IgD-negative memory B cell (primary cell): Measurements from ENCODE around the gene VPS13D. TPM values are rescaled to one million over a fixed set of nuclear protein-coding genes. Genes with fewer than 3 reads are reported as not detected.
A peak's percentile ranks its signal among the peaks of the same experiment; 100 is the strongest.
"Not testable (repeated sequence)": the region's sequence is repeated elsewhere in the genome, so short reads cannot be mapped to it uniquely, and the experiment has no call there.

ENCODE experiments used
- H3K27ac Mint-ChIP-seq, 3 donors: one replicate each; pipeline ENCODE4 v1.8.0; 2020 to 2022; ENCODE audit warnings: mild to moderate bottlenecking in 3 of 3, mixed read lengths in 3 of 3, moderate library complexity in 1 of 3
- H3K27me3 Mint-ChIP-seq: one replicate; pipeline ENCODE4 v1.8.0; 2021; ENCODE audit warnings: mixed read lengths
- H3K36me3 Mint-ChIP-seq: one replicate; pipeline ENCODE4 v1.8.0; 2020; ENCODE audit warnings: mild to moderate bottlenecking, mixed read lengths
- H3K4me1 Mint-ChIP-seq, 3 donors: one replicate each; pipeline ENCODE4 v1.8.0; 2020 to 2022; ENCODE audit warnings: mixed read lengths in 3 of 3, mild to moderate bottlenecking in 1 of 3
- H3K4me3 Mint-ChIP-seq, 4 donors: one replicate each; pipeline ENCODE4 v1.8.0; 2020 to 2022; ENCODE audit warnings: mild to moderate bottlenecking in 4 of 4, mixed read lengths in 4 of 4, moderate library complexity in 3 of 4
- H3K9me3 Mint-ChIP-seq, 3 donors: one replicate each; pipeline ENCODE4 v1.8.0; 2020 to 2021; ENCODE audit warnings: mixed read lengths in 3 of 3, mild to moderate bottlenecking in 1 of 3
- polyA plus RNA-seq: library from polyadenylated mRNA; unstranded; fragments of 300-500 nt; fragmentation: Illumina TruSeq; gene quantifications from one replicate; pipeline ENCODE4 v1.2.3, GENCODE V29; 2021

The VPS13D gene
- polyA plus RNA-seq, 1 donor from 2014 or later: 8.9 TPM

DNA sequence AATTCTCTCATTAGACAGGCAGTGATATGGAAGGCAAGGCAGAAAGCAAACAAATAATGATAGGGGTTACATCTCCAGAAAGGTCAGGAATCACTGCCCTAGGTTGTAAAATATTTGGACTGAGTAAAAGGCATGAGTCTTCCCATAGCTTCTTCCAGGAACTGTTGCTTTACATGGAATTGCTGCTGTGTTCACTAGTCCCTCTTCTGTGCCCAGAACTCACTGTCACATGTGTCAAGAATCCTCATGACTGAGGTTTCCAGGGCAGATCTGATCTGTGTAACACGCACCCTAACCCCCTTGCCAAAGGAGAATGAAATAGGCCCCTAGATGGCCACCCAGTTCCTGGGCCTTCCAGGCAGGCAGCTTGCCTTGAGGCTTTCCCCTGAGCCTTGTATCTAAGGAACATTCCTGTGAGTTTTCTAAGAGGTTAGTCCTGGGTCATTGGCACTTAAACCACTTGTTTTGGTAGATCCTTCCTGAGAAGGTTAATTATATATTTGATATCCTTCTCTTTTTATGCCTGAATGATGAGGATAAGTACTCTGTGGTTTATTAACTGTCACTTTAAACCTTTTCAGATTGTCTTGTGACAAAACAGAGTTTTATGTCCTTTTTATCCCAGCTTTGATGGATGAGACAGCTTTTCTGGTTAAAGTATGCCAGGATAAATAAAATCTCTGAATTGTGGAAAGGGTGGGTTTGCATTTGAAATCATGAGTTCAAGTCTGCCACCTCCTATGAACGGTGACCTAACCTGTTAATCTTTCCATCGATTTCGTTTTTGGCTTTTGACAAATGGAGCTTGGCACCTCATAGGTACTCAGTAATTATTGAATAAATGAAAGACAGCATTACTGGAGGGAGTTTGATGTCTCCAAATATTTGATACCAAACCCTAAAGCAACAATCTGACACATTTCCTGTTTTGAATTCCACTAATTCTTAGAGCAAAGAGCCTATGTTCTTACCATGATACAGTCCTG is 224.9 kb downstream of the VPS13D start:
- no peak overlapping the region for H3K27ac Mint-ChIP-seq
- no peaks in the 10 kb centered on the region for H3K9me3 Mint-ChIP-seq
- no peak overlapping the region for H3K4me3 Mint-ChIP-seq
- H3K4me1 Mint-ChIP-seq: peaks cover 1 to 7% (median 3%) of the 10 kb centered on the region in 3 donors
- peaks cover 9% of the 10 kb centered on the region for H3K36me3 Mint-ChIP-seq
- H3K27me3 Mint-ChIP-seq: no peaks in the 10 kb centered on the region

DNA sequence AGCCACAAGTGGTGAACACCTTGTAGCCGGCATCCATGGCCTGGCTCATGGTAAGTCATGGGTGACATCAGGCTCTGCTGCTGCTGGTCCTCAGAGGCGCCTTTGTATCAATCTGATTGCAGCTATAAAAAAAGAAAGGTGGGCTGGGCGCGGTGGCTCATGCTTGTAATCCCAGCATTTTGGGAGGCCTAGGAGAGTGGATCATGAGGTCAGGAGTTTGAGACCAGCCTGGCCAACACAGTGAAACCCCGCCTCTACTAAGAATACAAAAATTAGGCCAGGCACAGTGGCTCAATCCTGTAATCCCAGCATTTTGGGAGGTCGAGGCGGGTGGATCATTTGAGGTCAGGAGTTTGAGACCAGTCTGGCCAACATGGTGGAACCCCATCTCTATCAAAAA is 226.3 kb downstream of the VPS13D start:
- H3K36me3 Mint-ChIP-seq: peaks cover 12% of the 10 kb centered on the region
- H3K9me3 Mint-ChIP-seq, H3K4me1 Mint-ChIP-seq, H3K27me3 Mint-ChIP-seq, H3K4me3 Mint-ChIP-seq: not testable (repeated sequence)
- peak overlapping the region in 1 of 3 donors; percentile 53 for H3K27ac Mint-ChIP-seq

DNA sequence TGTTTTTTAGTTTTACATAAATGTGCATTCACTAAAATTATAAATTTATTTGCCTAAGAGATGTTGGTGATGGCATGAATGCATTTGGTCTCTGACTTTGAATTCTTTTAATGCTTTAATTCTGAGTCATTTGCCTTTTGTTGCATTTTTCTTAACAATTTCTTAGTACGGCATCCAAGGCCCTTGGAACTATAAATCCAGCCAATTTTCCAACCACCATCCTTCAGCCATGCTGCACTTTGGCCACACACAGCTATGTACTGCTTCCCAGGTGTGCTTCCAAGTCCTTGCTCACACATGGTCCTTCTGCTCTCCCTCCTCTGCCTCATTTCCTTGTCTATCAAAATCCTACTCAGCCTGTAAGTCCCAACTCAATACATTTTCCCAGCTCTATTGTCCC is 227.1 kb downstream of the VPS13D start:
- Mint-ChIP-seq H3K27me3 (no peaks in the 10 kb centered on the region), H3K4me3 (no peak overlapping the region), H3K4me1 (no peaks in the 10 kb centered on the region), H3K36me3 (peaks cover 15% of the 10 kb centered on the region), H3K9me3 (no peaks in the 10 kb centered on the region), H3K27ac (no peak overlapping the region)

DNA sequence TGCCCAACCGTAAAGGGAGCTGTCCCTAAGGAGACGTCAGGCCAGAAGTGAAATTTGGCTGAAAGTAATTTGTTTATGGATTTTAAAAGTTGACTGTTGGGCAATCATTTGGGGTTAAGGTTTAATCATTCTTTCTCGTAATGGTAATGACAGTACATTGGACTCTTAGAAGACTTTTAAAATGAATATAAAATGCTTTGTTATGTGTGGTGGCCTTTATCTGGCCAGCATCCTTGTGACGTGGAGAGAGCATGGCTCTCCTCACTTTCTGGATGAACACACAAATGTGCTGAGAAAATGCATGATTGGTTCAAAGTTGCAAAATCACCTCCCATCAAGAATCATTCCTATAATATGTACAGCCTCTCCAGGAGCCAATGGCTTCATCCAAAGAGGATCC is 227.9 kb downstream of the VPS13D start:
- no peaks in the 10 kb centered on the region for H3K4me1 Mint-ChIP-seq
- no peak overlapping the region for H3K4me3 Mint-ChIP-seq
- H3K9me3 Mint-ChIP-seq: no peaks in the 10 kb centered on the region
- peaks cover 19% of the 10 kb centered on the region for H3K36me3 Mint-ChIP-seq
- no peaks in the 10 kb centered on the region for H3K27me3 Mint-ChIP-seq
- no peak overlapping the region for H3K27ac Mint-ChIP-seq

DNA sequence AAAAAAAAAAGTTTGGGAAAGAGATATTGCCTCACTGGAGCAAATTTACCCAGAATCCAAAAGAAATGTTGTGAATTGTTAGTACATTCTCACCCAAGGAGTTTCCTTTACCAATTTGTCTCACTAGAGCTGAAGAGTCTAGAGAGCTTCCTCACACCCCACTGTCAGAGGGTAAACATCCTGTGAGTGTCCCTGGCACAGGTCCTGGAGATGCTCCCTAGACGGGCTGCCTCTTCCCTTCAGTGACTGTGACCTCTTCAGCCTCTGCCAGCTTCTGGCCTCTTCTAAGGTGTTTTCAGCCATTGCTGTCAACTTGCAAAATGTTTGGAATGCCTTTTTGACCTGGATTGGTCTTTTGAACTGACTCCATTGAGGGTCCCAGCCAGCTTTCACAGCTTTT is 228.7 kb downstream of the VPS13D start:
- Mint-ChIP-seq H3K27me3 (no peaks in the 10 kb centered on the region), H3K9me3 (no peaks in the 10 kb centered on the region), H3K4me1 (no peaks in the 10 kb centered on the region), H3K27ac (no peak overlapping the region), H3K4me3 (no peak overlapping the region), H3K36me3 (peaks cover 23% of the 10 kb centered on the region)

DNA sequence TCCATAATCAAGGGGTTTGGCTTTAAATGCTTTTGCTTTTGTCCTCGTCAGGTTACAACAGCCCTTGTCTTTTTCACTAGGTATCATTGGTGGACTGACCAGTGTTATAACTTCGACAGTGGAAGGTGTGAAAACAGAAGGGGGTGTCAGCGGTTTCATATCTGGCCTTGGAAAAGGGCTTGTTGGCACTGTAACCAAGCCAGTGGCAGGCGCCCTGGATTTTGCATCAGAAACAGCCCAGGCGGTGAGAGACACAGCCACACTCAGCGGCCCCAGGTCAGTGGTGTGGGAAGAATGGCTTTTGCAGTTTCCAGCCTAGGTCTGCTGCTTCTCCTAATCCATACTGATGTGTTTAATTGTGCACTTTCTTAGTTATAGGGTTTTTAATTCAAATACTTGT is 230.3 kb downstream of the VPS13D start:
- Mint-ChIP-seq H3K4me1 (no peaks in the 10 kb centered on the region), H3K27ac (peak overlapping the region in 1 of 3 donors; percentile 5), H3K36me3 (peaks cover 23% of the 10 kb centered on the region)

DNA sequence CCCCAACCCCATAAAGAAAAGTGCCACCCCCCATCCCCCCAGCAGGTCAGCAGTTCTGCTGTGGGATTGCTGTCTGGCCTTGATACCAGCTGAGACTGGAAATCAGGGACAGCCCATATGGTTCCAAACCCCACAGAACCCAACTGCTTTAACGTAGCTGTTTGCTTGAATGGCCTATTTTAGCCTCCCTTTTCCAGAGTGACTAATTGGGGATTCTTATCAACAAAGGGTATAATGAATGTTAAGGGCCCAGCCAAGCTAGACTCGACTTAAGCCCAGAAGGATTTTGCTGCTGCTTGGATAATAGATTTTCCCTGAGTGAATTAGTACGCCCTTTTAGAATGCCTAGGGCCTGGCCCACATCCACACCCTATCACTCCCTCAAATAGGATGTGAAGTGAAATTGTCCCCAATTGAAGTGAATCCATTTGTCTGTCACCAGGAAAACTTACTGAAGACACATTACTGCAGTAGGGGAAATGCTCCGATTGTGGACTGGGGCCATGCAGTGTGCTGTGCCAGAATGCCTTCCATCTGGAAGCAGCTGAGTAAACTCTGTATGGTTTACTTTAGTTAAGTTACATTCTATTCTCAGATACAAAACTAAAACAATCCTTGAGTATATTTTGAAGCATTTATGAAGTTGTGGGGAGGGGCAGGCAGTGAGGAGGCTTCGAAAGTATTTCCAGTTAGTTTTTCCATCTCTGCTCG is 231.2 kb downstream of the VPS13D start:
- Mint-ChIP-seq H3K9me3 (no peaks in the 10 kb centered on the region), H3K36me3 (peaks cover 23% of the 10 kb centered on the region), H3K27ac (no peak overlapping the region)

More for the DNA sequence above, 230.3 kb downstream of the VPS13D start:
- Mint-ChIP-seq H3K27me3 (no peaks in the 10 kb centered on the region), H3K9me3 (no peaks in the 10 kb centered on the region), H3K4me3 (no peak overlapping the region)

DNA sequence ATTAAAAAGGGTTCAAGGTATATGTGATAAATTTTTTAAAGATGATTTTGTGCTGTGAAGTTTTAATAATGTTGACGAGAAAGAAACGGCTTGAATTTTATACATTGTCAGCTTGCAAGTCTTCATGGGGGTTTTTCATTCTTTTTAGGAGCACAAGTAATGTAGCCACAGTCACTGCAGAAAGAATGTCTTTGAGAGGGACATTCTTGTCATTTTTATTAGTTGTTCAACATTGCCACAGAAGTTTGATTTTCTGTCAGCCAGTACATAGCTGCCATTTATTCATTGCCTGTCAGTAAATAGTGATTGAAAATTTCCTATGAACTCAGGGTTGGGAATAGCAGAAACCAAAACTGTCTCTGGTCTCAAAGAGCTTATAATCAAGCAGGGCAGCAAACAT is 231.9 kb downstream of the VPS13D start:
- no peaks in the 10 kb centered on the region for H3K9me3 Mint-ChIP-seq
- H3K4me3 Mint-ChIP-seq: no peak overlapping the region
- no peak overlapping the region for H3K27ac Mint-ChIP-seq
- no peaks in the 10 kb centered on the region for H3K4me1 Mint-ChIP-seq
- no peaks in the 10 kb centered on the region for H3K27me3 Mint-ChIP-seq
- H3K36me3 Mint-ChIP-seq: peaks cover 23% of the 10 kb centered on the region

More for the DNA sequence above, 231.2 kb downstream of the VPS13D start:
- Mint-ChIP-seq H3K4me3 (no peak overlapping the region), H3K27me3 (no peaks in the 10 kb centered on the region), H3K4me1 (no peaks in the 10 kb centered on the region)

DNA sequence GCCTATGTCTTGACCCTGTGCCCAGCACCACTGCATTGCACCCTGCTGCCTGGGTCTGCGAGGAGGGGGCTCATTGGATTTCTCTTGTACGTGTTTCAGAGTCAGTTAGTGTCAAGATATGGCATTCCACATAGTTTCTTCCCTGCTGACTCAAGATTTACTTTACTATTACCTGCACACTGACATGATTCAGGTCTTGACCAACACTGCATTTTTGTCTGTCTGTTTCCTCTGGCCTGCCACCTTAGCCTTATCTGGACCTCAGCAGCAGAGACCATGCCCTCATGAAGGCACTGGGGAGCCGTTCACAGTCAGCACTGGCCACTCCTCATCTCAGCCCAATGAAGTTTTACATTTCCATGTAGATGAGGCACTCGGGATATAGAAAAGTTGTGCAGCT is 232.8 kb downstream of the VPS13D start:
- no peak overlapping the region for H3K27ac Mint-ChIP-seq

DNA sequence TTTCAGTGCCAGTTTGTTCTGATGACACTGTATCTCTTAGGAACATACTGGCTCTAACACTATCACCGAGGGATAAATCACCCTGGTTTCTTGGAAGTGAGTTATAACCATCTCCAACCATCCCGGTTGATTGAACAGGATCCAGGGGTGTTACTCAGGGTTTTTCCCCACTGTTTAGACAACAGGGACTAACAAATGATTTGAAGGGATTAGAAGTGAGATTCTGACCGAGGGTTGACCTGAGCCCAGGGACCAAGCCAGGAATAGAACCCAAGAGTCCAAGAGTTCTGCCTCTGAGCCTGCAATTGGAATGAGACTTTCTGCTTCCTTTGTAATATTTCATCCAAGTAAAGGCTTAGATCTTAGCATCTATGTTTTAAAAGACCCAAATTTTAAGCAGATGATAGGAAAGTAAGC is 234.2 kb downstream of the VPS13D start:
- Mint-ChIP-seq H3K9me3 (no peaks in the 10 kb centered on the region), H3K36me3 (peaks cover 19% of the 10 kb centered on the region), H3K27me3 (no peaks in the 10 kb centered on the region), H3K4me3 (no peak overlapping the region), H3K27ac (no peak overlapping the region), H3K4me1 (peaks cover 0 to 3% (median 0%) of the 10 kb centered on the region in 3 donors)

More for the DNA sequence above, 232.8 kb downstream of the VPS13D start:
- Mint-ChIP-seq H3K27me3 (no peaks in the 10 kb centered on the region), H3K4me1 (peaks cover 0 to 3% (median 0%) of the 10 kb centered on the region in 3 donors), H3K9me3 (no peaks in the 10 kb centered on the region), H3K36me3 (peaks cover 23% of the 10 kb centered on the region), H3K4me3 (no peak overlapping the region)

DNA sequence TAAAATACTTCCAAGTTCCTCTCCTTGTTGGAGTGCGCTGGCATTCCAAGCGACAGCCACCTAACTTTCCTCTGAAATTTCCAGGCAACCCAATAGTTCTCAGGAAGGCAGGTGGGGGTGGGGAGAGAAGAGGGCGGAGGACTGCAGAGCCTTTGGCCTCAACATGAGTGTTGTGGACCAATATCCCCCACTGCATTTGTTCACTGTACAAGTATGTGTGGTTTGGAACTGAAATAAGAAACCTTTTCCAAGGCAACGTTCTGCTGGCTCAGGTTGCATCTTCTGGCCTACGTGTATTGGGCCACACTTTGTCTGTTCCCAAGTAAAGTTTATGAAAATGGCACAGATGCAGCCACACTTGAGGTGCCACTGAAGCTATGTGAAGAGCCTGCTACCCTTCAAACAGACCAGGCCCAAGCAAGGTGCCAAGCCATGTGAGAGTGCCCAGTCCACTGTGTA is 234.8 kb downstream of the VPS13D start:
- no peaks in the 10 kb centered on the region for H3K9me3 Mint-ChIP-seq
- H3K4me1 Mint-ChIP-seq: peaks cover 0 to 3% (median 0%) of the 10 kb centered on the region in 3 donors
- no peak overlapping the region for H3K27ac Mint-ChIP-seq
- no peaks in the 10 kb centered on the region for H3K27me3 Mint-ChIP-seq
- H3K36me3 Mint-ChIP-seq: peaks cover 17% of the 10 kb centered on the region
- H3K4me3 Mint-ChIP-seq: no peak overlapping the region

DNA sequence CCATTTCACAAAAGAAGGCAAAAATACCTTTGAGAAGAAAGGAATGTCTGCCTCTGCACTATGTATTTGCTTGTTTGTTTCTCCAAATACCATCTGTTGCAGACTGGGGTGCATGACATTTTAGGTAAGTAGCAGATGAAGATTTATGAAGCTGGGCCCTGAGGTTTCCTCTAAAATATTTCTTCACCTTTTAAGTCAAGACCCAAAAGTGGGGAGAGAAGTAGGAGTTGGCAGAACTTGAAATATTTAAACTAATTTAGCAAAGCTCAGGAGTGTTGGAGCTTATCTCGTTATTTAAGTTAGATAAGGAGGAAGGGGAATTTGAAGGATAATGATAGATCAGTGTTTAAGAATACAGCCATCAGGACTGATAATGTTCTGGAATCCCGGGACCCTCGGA is 235.3 kb downstream of the VPS13D start:
- H3K4me1 Mint-ChIP-seq: peaks cover 0 to 3% (median 0%) of the 10 kb centered on the region in 3 donors
- H3K4me3 Mint-ChIP-seq: no peak overlapping the region
- H3K27me3 Mint-ChIP-seq: no peaks in the 10 kb centered on the region
- no peaks in the 10 kb centered on the region for H3K9me3 Mint-ChIP-seq
- H3K27ac Mint-ChIP-seq: no peak overlapping the region
- H3K36me3 Mint-ChIP-seq: peaks cover 16% of the 10 kb centered on the region

DNA sequence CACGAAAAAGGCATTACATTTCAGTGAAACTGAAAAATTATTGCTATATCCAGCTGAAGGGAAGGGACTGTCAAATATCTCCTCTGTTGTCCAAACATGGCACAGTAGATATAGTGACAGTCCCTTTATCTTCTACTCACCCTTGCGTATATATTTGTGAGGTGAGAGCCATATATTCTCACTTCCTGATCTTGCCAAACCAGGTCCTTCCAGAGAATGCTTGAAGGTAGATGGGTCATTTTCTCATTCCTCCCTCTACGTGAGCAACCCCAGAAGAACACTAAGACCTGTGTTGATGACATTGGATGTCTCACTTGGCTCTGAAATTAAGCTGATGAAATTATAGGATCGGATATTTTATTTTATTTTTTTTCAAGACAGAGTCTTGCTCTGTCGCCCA is 237.0 kb downstream of the VPS13D start:
- peak overlapping the region in 1 of 3 donors; percentile 8 for H3K27ac Mint-ChIP-seq
- H3K36me3 Mint-ChIP-seq: peaks cover 14% of the 10 kb centered on the region
- peaks cover 4 to 8% (median 6%) of the 10 kb centered on the region in 3 donors for H3K4me1 Mint-ChIP-seq
- no peaks in the 10 kb centered on the region for H3K9me3 Mint-ChIP-seq
- no peaks in the 10 kb centered on the region for H3K27me3 Mint-ChIP-seq
- no peak overlapping the region for H3K4me3 Mint-ChIP-seq

DNA sequence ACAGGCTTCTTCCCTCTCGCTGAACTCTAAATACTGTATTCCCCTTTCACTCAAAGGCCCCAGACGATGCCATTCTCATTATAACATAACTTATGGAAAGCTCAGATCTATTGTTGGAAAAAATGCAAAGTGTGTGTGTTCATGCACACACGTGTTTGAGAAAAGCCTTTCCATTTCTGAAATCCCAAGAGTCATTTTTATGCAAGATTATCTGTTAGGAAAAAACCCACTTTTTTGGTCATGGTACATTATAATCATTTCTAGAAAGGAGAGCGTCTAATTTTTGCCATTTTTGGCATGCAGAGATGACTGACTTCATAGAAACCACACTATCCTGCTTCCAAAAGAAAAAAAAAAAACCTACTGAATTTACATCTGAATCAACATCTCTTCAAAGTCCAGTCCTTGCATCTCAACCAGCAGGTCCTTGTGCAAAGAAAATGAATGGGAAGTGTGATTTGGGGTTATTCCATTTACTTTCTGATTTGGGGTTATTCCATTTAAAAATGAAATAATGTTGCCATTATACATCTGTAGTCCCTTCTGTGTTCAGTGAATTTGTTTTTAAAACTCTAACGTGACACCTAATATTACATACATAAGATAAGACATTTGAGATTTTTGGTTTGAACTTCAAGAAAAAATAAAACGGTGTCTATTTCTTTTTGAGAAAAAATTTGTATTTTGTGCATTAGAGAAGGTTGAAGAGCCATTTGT is 237.9 kb downstream of the VPS13D start:
- Mint-ChIP-seq H3K9me3 (no peaks in the 10 kb centered on the region), H3K27me3 (no peaks in the 10 kb centered on the region), H3K27ac (peak overlapping the region in 1 of 3 donors; percentile 67), H3K36me3 (peaks cover 7% of the 10 kb centered on the region), H3K4me1 (peaks cover 13 to 17% (median 15%) of the 10 kb centered on the region in 3 donors), H3K4me3 (no peak overlapping the region)

DNA sequence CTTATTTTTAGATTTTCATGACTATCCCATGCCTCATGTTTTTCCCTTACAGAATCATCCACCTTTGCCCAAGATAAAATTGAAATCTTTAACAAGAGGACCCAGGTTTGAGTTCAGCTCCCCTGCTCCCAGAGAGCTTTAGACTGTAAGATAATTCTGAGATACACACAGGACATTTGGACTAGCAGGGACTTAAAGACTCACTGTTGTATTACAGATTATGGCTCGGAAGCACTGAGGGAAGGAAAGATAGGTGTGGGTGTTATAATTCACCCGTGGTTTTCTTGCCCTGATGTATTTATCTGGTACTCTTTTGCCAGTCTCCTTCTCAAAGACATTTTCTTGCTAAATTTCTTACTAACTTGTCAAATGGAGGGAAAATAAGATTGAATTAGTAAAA is 238.5 kb downstream of the VPS13D start:
- Mint-ChIP-seq H3K27me3 (no peaks in the 10 kb centered on the region), H3K4me1 (peaks cover 19 to 23% (median 21%) of the 10 kb centered on the region in 3 donors), H3K36me3 (peaks cover 2% of the 10 kb centered on the region), H3K27ac (peak overlapping the region in 1 of 3 donors; percentile 67), H3K9me3 (no peaks in the 10 kb centered on the region), H3K4me3 (no peak overlapping the region)
